Endothelial cell (in vitro differentiated cells): ENCODE results near the gene FARS2. TPM values are rescaled to one million over a fixed set of nuclear protein-coding genes. Genes with fewer than 3 reads are reported as not detected.

Experiments
- DNase-seq: peaks from one replicate; pipeline ENCODE4 v3.0.0; 2021; ENCODE audit warnings: low spot score
- H3K27ac Mint-ChIP-seq: one replicate; pipeline ENCODE4 v1.8.0; 2021; ENCODE audit warnings: mixed read lengths, inconsistent platforms; ENCODE audit not compliant: unreplicated experiment
- H3K27me3 Mint-ChIP-seq: one replicate; pipeline ENCODE4 v1.8.0; 2021; ENCODE audit warnings: mild to moderate bottlenecking, moderate library complexity, mixed read lengths, inconsistent platforms; ENCODE audit not compliant: unreplicated experiment
- H3K36me3 Mint-ChIP-seq: one replicate; pipeline ENCODE4 v1.8.0; 2021; ENCODE audit warnings: mild to moderate bottlenecking, low read depth, mixed read lengths, inconsistent platforms; ENCODE audit not compliant: unreplicated experiment
- H3K4me1 Mint-ChIP-seq: one replicate; pipeline ENCODE4 v1.8.0; 2021; ENCODE audit warnings: mild to moderate bottlenecking, mixed read lengths, inconsistent platforms; ENCODE audit not compliant: unreplicated experiment
- H3K4me3 Mint-ChIP-seq: one replicate; pipeline ENCODE4 v1.8.0; 2021; ENCODE audit warnings: mild to moderate bottlenecking, mixed read lengths, inconsistent platforms; ENCODE audit not compliant: unreplicated experiment
- H3K9me3 Mint-ChIP-seq: one replicate; pipeline ENCODE4 v1.8.0; 2021; ENCODE audit warnings: mixed read lengths, inconsistent platforms; ENCODE audit not compliant: unreplicated experiment
- total RNA-seq: library from RNA; stranded (reverse); fragmentation: NEBNext Ultra II Directional; extraction: Animal tissue kit (Norgen Biotek cat#: 25700); gene quantifications from one replicate; pipeline ENCODE4 v1.2.1, GENCODE V29; 2021; ENCODE audit not compliant: unreplicated experiment
- TF ChIP-seq, protein P1 (sequence below): fragments of 200-600 bp; sonication (generic); IDR thresholded peaks from one replicate; pipeline ENCODE4 v1.5.0; 2021; ENCODE audit warnings: antibody characterized with exemption; ENCODE audit not compliant: unreplicated experiment

The FARS2 gene
- total RNA-seq, 1 donor from 2014 or later: 17.8 TPM

DNA sequence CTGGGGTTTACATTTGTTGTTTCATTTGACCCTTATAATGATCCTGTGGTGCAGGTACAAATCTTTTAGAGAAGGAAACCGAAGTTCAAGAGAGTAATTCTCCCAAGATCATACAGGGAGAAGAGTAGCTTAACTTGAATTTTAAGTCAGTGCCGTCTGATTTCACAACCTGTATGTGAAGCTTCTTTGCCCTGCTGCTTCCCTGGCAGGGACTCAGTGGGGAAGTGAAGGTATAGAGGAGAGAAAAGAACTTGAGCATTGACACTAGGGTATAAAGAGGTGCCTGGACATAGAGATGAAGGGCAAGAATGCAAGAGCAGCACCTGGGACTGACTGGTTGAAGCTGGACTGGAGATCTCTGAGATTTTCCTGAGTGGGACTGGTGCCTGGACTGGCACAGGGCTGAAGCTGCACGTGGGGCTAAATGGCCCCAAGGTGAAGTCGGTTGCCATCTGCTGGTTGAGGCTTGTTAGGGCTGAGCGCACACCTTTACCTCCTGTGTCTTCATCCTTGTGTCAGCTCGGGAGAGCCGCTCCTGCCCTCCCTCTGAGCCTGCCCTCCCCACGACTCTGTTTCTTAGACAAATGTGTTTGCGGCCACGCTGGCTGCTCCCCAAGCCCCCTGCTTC lies 41.8 kb downstream of the FARS2 start:
- TF ChIP-seq, protein P1, sequence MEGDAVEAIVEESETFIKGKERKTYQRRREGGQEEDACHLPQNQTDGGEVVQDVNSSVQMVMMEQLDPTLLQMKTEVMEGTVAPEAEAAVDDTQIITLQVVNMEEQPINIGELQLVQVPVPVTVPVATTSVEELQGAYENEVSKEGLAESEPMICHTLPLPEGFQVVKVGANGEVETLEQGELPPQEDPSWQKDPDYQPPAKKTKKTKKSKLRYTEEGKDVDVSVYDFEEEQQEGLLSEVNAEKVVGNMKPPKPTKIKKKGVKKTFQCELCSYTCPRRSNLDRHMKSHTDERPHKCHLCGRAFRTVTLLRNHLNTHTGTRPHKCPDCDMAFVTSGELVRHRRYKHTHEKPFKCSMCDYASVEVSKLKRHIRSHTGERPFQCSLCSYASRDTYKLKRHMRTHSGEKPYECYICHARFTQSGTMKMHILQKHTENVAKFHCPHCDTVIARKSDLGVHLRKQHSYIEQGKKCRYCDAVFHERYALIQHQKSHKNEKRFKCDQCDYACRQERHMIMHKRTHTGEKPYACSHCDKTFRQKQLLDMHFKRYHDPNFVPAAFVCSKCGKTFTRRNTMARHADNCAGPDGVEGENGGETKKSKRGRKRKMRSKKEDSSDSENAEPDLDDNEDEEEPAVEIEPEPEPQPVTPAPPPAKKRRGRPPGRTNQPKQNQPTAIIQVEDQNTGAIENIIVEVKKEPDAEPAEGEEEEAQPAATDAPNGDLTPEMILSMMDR: peak; percentile 43
- Mint-ChIP-seq H3K4me1 (peaks cover 6% of the 10 kb centered on the region), H3K36me3 (no peaks in the 10 kb centered on the region), H3K27me3 (no peaks in the 10 kb centered on the region), H3K9me3 (no peaks in the 10 kb centered on the region), H3K4me3 (no peak overlapping the region), H3K27ac (no peak overlapping the region)
- DNase-seq: peak; percentile 43

DNA sequence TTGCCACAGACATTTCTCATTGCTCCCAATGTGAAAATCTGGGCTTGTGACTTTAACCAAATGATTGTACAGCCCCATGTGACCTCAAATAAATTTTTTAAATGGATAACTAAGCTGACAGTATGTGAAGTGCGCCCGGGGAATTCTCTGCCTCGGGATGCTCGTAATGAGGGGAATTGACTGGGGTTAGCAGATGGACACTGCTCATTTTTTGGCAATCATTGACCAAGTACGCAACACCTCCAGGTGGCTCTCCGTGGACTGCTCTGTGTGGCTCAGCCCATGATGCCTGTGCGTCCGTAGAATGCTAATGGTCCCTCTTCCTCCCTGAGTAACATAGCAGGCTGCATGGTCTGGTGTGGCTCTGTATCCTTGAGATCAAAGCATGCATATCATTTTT lies 42.4 kb downstream of the FARS2 start:
- Mint-ChIP-seq H3K4me3 (no peak overlapping the region), H3K27ac (no peak overlapping the region), H3K9me3 (no peaks in the 10 kb centered on the region), H3K4me1 (peaks cover 10% of the 10 kb centered on the region), H3K36me3 (no peaks in the 10 kb centered on the region), H3K27me3 (no peaks in the 10 kb centered on the region)
- no peak for DNase-seq
- TF ChIP-seq, protein P1: no peak

DNA sequence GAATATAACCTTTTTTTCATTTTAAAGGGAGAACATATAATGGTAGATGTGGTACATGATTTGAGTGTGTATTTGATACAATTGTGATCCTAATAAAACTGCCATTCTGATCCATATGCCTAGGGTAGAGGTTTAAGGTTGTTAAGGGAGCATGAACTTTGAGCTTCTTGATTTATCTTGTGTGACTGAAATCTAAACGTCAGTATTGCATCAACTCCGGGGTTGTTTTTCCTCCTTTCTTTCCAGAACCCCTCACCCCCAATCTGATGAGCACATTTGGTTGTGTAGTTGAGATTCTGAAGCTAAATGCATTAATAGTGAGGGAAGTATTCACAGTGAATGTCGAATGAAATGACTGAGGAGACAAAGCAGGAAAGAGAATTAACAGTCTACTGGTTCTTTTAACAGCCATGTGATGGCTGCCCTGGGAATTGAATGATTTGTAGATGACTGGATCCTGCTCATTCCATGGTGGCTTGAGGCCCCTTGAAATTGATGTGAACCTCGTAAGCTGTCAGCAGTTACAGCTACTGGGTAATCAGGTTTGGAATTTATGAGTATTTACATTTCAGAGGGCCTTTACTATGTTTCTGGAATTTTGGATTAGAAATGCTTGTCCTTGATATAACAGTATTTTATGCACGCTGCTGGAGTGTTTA lies 44.8 kb downstream of the FARS2 start:
- Mint-ChIP-seq H3K4me3 (no peak overlapping the region), H3K36me3 (no peaks in the 10 kb centered on the region), H3K4me1 (peaks cover 10% of the 10 kb centered on the region), H3K27ac (no peak overlapping the region), H3K9me3 (no peaks in the 10 kb centered on the region), H3K27me3 (peaks cover 1% of the 10 kb centered on the region)
- TF ChIP-seq, protein P1: no peak
- DNase-seq: no peak

GRCh38 chr6:5307058-5307457 lies 45.7 kb downstream of the FARS2 start:
- TF ChIP-seq, protein P1: no peak
- H3K4me1 Mint-ChIP-seq: peaks cover 10% of the 10 kb centered on the region
- no peak overlapping the region for H3K27ac Mint-ChIP-seq
- H3K27me3 Mint-ChIP-seq: peaks cover 1% of the 10 kb centered on the region
- no peak for DNase-seq
- H3K36me3 Mint-ChIP-seq: no peaks in the 10 kb centered on the region
- H3K4me3 Mint-ChIP-seq: no peak overlapping the region
- no peaks in the 10 kb centered on the region for H3K9me3 Mint-ChIP-seq

GRCh38 chr6:5308066-5308465 lies 46.8 kb downstream of the FARS2 start:
- Mint-ChIP-seq H3K36me3 (no peaks in the 10 kb centered on the region), H3K27me3 (peaks cover 1% of the 10 kb centered on the region), H3K4me3 (no peak overlapping the region), H3K9me3 (no peaks in the 10 kb centered on the region), H3K4me1 (peaks cover 10% of the 10 kb centered on the region), H3K27ac (no peak overlapping the region)
- DNase-seq: no peak
- TF ChIP-seq, protein P1: no peak
